T-helper 2 cell treated with Interferon-gamma antibody and Interleukin-4, amounts not matched to agents 100 ng/mL and 5 ng/mL, for 36 hours (primary cell): ENCODE measurements around the gene CLDN7. TPM values are rescaled to one million over a fixed set of nuclear protein-coding genes. Genes with fewer than 3 reads are reported as not detected.

Source experiments
- intact Hi-C: fragments of 100-400 bp; cut with micrococcal nuclease; formaldehyde crosslinking; loops from one replicate; pipeline ENCODE4 v1.15.1; 2023
- total RNA-seq: library from RNA; stranded (reverse); gene quantifications from 2 replicates; pipeline ENCODE4 v1.2.3, GENCODE V29; 2022

The CLDN7 gene
- total RNA-seq, 1 donor from 2014 or later: 0.32 TPM

- intact Hi-C loops: no loop called here
These were observed 27.2 kb upstream of the CLDN7 start for GRCh38 chr17:7289256-7290032.

DNA sequence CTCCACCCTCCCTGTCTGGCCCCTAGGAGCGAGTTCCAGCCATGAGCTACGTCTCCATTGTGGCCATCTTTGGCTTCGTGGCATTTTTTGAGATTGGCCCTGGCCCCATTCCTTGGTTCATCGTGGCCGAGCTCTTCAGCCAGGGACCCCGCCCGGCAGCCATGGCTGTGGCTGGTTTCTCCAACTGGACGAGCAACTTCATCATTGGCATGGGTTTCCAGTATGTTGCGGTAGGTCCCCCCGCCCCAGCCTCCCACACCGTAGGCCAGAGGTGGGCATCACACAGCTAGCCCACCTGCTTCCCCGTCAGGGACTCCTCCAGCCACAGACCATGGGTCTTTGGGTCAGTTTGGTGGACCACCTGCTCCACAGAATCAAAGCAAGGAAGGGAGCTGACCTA, 23.4 kb upstream of the CLDN7 start:
- intact Hi-C loops: no loop called here

DNA sequence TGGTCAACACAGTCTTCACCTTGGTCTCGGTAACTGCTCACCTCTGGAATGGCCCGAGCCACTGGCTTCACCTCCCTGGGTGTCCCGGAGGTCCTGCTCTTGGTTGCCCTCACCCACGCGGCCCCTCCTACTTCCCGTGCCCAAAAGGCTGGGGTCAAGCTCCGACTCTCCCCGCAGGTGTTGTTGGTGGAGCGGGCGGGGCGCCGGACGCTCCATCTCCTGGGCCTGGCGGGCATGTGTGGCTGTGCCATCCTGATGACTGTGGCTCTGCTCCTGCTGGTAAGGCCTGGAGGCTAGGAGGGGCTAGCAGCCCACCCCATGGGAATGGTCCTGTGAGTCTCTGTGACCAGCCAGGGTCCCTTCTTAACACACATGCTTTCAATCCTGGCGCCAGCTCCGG, 22.6 kb upstream of the CLDN7 start:
- intact Hi-C loops: no loop called here

DNA sequence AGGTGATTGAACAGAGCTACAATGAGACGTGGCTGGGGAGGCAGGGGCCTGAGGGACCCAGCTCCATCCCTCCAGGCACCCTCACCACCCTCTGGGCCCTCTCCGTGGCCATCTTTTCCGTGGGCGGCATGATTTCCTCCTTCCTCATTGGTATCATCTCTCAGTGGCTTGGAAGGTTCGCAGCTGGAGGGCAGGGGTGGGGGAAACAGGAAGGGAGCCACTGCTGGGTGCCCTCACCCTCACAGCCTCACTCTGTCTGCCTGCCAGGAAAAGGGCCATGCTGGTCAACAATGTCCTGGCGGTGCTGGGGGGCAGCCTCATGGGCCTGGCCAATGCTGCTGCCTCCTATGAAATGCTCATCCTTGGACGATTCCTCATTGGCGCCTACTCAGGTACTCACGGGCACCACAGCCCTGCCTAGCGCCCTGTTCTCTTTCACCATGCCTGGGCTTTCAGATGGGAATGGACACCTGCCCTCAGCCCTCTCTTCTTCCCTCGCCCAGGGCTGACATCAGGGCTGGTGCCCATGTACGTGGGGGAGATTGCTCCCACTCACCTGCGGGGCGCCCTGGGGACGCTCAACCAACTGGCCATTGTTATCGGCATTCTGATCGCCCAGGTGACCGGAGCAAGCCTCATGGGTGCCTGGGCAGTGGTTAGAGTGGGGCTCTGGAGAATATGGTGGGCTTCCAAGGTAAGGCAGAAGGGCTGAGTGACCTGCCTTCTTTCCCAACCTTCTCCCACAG, 21.4 kb upstream of the CLDN7 start:
- intact Hi-C loops: no loop called here

DNA sequence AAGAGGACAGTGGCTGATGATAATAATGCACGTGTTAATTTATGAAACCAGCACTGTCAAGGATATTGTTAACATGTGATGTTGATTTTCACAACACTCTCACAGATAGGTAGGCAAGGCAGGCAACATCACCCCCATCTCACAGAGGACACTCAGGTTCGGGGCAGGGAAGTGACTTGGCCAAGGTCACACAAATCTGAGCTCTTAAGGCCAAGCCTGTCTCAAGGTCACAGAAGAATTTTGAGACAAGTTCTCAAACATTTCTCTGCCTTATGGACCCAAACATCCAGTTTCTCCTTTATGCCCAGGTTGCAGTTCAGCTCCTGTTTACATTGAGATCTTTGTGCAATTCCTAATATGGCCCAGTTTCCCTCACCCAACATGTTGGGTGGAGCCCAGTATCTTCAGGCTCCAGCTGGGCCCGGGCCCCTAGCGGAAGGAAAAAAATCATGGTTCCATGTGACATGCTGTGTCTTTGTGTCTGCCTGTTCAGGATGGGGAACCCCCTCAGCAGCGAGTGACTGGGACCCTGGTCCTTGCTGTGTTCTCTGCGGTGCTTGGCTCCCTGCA, 20.6 kb upstream of the CLDN7 start:
- intact Hi-C loops: no loop called here

- intact Hi-C loops: loop anchor here (1.0 kb wide), 1 partner anchor 25 kb away; the partner anchor contains the start of gene EIF5A
These were observed 19.9 kb upstream of the CLDN7 start for GRCh38 chr17:7281953-7282751.

- intact Hi-C loops: loop anchor here (1.0 kb wide), 1 partner anchor 26 kb away; the partner anchor contains the start of gene EIF5A
These were observed 19.0 kb upstream of the CLDN7 start, which contains the start of gene SLC2A4 for GRCh38 chr17:7281074-7281952. SLC2A4 (plus strand) TSS chr17:7281718; CDS start chr17:7281935, 217 bp downstream.

GRCh38 chr17:7280519-7281073, 18.3 kb upstream of the CLDN7 start:
- intact Hi-C loops: loop anchor here (1.0 kb wide), 3 partner anchors 16 to 71 kb away; partner anchors contain the start of gene EIF5A

GRCh38 chr17:7279448-7279847, 17.2 kb upstream of the CLDN7 start:
- intact Hi-C loops: no loop called here

GRCh38 chr17:7266784-7267183, 4.5 kb upstream of the CLDN7 start:
- intact Hi-C loops: no loop called here

- intact Hi-C loops: no loop called here
These were observed 1.5 kb upstream of the CLDN7 start for GRCh38 chr17:7263801-7264078.

DNA sequence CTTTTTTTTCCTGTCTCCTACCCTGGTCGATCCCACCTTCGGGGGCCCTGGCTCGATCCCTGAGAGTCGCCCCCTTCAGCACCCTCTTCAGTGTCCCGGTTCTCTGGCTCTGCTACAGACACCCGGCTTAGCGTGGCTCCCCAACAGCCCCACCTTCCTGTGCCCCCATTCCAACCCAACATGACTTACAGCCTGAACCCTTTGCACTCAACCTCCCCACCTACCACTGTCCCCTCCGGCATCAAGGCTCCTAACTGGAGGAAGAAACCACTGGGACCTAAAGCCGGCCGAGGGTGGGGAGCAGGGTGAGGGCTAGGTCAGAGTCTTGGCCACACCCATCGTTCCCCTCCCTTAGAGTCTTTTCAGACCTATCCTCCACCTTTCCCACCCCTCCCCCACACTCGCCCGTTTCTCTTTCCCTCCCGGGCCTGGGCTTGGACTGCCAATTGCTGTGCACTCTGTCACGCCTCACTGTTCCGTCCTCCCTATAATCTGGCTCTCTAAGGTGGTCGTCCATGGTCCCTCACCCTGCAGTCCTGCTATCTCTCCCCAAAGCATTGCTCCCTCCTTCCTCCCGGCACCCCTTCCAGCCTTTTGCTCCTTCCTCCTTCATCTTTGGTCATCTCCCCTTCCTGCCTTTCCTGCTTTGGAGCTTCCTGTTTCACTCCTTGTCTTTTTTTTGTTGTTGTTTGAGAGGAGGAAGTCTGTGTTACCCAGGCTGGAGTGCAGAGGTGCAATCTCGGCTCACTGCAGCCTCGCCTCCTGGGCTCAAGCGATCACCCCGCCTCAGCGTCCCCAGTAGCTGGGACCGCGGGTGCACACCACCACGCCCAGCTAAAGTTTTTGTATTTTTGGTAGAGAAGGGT, 890 bp upstream of the CLDN7 start:
- intact Hi-C loops: no loop called here

DNA sequence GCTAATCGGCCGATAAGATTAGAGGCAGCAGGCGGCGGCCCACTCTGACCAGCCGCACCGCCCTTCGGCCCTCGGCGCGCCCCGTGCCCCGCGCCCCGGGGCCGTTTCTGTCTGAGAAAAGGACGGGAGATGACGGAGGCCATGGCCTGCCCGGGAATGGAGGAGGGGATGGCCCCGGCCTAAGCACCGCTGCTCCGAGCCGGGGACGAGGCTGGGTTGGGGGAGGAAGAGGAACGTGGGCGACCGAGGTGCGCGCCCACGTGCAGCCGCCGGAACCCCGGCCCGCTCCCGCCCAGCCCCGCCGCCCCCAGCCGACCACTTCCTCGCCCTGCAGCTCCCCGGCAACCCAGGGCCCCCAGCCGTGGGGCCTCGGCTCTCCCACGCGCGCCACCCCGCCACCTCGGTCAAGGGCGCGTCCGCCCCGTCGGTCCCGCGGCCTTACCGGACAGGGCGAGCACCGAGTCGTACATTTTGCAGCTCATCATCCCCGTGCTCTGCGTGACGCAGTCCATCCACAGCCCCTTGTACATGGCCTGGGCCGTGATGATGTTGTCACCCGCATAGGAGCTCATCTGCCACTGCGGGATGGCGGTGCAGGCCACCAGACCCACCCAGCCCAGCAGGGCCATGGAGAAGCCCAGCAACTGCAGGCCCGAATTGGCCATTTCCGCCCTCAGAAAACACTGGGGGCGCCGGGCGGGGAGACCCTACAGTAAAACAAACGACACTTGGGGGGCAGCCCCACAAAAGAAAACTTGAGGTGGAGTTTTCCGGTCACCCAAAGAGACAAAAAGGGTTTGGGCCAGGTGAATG, 693 bp downstream of the CLDN7 start:
- intact Hi-C loops: no loop called here

GRCh38 chr17:7260651-7261378, 1.5 kb downstream of the CLDN7 start:
- intact Hi-C loops: no loop called here

DNA sequence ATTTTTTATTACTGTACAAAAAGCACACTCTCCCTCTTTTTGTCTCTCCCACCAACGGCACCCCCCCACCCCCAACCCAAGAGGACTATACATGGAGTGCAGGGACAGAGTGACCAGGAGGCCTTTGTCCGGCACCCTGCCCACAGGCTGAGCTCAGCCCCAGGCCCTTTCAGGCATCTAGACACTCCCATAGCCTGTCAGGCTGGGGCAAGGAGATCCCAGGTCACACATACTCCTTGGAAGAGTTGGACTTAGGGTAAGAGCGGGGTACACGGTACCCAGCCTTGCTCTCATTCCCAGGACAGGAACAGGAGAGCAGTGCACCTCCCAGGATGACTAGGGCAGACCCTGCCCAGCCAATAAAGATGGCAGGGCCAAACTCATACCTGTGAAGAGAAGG, 2.1 kb downstream of the CLDN7 start:
- intact Hi-C loops: no loop called here

- intact Hi-C loops: no loop called here
These were observed 2.8 kb downstream of the CLDN7 start for GRCh38 chr17:7259555-7259889.

DNA sequence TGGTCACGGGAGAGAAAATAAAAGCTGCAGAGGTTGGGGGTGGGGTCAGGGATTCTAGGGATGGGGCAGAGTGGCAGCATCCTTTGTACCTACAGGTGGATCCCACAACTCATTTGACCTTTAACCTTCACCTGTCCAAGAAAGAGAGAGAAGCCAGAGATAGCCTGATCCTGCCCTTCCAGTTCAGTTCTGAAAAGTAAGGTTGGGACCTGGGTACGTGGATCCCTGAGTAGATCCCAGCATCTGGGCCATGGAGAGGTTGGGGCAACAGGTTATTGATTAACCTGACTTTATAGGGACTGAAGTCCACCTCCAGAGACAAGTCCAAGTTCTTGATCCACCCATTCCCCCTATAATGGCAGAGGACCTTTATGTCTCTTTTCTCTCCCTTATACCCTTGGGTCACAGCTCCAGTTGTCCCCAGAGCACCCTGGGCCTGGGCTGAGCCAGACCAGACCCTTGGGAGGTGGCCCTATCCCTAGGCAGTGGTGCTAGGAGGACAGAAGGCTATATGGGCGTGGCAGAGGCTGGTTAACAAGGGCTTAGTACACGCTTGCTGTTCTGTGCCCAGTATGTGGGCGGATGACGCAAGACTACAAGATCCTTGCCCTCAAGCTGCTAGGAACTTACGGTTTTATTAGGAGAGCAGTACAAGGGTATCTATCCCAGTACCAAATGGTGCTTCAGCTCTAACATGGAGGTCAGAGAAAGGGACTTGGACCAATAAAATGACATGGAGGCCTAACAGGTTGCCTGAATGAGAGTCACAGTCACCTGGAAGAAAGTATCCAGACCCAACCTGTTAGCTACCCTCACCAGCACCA, 3.3 kb downstream of the CLDN7 start:
- intact Hi-C loops: no loop called here
